OCI-M2 (cell line): ENCODE data around the gene ELP1.
"Not testable (repeated sequence)": the region's sequence is repeated elsewhere in the genome, so short reads cannot be mapped to it uniquely, and the experiment has no call there.

Experiments
- DNase-seq: peaks from one replicate; lab custom pipeline; 2025; ENCODE audit not compliant: unreplicated experiment; lab: John Stamatoyannopoulos, UW

Gene ELP1

GRCh38 chr9:108854641-108855528, 79.0 kb downstream of the ELP1 start:
- DNase-seq: no peak

- no peak for DNase-seq
Measured at GRCh38 chr9:108854094-108854493, 79.8 kb downstream of the ELP1 start.

- DNase-seq: no peak
Measured at GRCh38 chr9:108852079-108852478, 81.8 kb downstream of the ELP1 start.

- no peak for DNase-seq
Measured at GRCh38 chr9:108851138-108851537, 82.8 kb downstream of the ELP1 start.

- DNase-seq: no peak
Measured at GRCh38 chr9:108850293-108850897, 83.5 kb downstream of the ELP1 start.

- DNase-seq: not testable (repeated sequence)
Measured at GRCh38 chr9:108848296-108848695, 85.6 kb downstream of the ELP1 start.

- DNase-seq: no peak
Measured at GRCh38 chr9:108845947-108846346, 88.0 kb downstream of the ELP1 start.

GRCh38 chr9:108845507-108845906, 88.4 kb downstream of the ELP1 start:
- no peak for DNase-seq

- DNase-seq: no peak
Measured at GRCh38 chr9:108844856-108845255, 89.1 kb downstream of the ELP1 start.

- DNase-seq: no peak
Measured at GRCh38 chr9:108844391-108844790, 89.5 kb downstream of the ELP1 start.

GRCh38 chr9:108842610-108843295, 91.2 kb downstream of the ELP1 start:
- no peak for DNase-seq

GRCh38 chr9:108839561-108839960, 94.4 kb downstream of the ELP1 start:
- not testable (repeated sequence) for DNase-seq

GRCh38 chr9:108838017-108838416, 95.9 kb downstream of the ELP1 start:
- DNase-seq: no peak

- no peak for DNase-seq
Measured at GRCh38 chr9:108837530-108837929, 96.4 kb downstream of the ELP1 start.

- no peak for DNase-seq
Measured at GRCh38 chr9:108836781-108837180, 97.1 kb downstream of the ELP1 start.

- no peak for DNase-seq
Measured at GRCh38 chr9:108836319-108836718, 97.6 kb downstream of the ELP1 start.

- DNase-seq: no peak
Measured at GRCh38 chr9:108835831-108836230, 98.1 kb downstream of the ELP1 start.

- no peak for DNase-seq
Measured at GRCh38 chr9:108834959-108835665, 98.8 kb downstream of the ELP1 start.

- DNase-seq: no peak
Measured at GRCh38 chr9:108832179-108832500, 101.8 kb downstream of the ELP1 start.

GRCh38 chr9:108831496-108832178, 102.3 kb downstream of the ELP1 start:
- DNase-seq: no peak

GRCh38 chr9:108830272-108830671, 103.7 kb downstream of the ELP1 start:
- no peak for DNase-seq
